DMS53 (cell line): ENCODE measurements around the gene RASAL2.
A peak's percentile ranks its signal among the peaks of the same experiment; 100 is the strongest.
"Not testable (repeated sequence)": the region's sequence is repeated elsewhere in the genome, so short reads cannot be mapped to it uniquely, and the experiment has no call there.

Source experiments
- DNase-seq: peaks from one replicate; lab custom pipeline; 2025; lab: John Stamatoyannopoulos, UW

RASAL2 gene

DNA sequence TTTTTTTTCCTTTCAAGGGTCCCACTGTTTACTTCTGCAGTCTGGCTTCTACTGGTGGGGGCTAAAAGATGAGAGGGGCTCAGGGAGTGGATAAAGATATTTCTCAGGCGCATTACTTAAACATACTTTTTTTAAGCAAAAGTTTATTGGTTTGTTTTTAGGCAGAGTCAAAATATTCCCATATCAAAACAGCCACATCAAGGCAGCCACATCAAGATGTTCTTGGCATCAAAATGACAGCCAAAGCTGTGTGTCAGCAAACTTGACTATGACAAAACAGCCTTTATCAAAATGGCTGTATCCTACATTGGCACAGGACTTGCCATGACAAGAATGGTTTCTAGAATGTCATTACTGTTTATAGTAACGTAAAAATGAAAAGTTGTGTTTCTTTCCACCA is 22.1 kb upstream of the RASAL2 start:
- DNase-seq, result no peak

- DNase-seq, result no peak
These were observed 21.6 kb upstream of the RASAL2 start for GRCh38 chr1:178072326-178072725.

DNA sequence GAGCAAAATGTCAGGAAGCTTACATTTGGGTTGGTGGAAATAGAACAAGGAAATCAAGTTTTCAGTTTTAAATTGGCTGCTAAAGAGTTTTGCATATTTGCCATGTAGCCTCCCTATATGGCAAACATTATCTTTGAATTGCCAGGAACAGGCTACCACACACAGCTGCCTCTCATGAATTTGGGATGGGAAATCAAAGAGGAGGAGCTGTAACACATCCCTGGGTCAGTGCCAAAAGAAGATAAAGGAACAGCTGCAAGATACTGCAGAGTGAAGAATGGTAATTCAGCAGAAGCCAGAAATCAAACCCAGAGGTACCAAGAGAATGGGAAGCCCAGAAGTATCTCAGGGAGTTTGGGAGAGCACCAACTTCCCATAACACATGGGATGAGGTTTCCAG is 18.6 kb upstream of the RASAL2 start:
- DNase-seq, result no peak

DNA sequence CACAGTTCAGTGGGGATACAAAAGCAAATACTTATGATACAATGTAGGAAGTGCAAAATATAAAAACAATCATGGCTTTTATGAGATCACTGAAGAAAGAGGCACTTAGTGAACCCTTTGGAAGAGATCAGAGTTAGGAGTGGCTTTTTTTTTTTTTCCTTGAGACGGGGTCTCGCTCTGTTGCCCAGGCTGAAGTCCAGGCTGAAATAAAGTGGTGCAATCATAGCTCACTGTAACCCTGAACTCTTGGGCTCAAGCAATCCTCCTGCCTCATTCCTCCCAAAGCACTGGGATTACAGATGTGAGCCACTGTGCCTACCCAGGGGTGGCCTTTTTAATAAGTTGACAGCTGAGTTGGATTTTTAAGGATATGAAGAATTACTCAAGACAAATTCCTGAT is 17.3 kb upstream of the RASAL2 start:
- no peak for DNase-seq

- DNase-seq, result no peak
These were observed 16.0 kb upstream of the RASAL2 start for GRCh38 chr1:178077917-178078316.

GRCh38 chr1:178086294-178086693 is 7.6 kb upstream of the RASAL2 start:
- no peak for DNase-seq

DNA sequence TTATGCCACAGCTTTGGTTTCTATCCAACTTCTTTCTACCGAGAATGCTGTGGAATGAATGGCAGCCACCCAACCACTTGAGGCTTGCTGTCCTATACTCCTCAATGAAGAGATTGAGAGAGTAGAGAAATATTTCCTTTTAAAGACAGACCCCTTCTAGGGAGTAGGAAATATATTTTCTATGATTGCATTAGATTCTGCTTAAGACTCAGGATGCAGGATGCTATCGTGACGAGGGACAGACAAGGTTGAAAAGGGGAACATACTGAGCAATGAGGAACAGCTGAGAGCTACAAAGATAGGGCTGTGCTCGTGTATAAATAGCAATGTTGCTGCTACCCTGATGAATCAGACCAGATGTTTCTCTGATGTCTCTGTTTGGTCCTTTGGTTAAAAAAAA is 7.1 kb upstream of the RASAL2 start:
- DNase-seq, result no peak

GRCh38 chr1:178088651-178089050 is 5.3 kb upstream of the RASAL2 start:
- no peak for DNase-seq

DNA sequence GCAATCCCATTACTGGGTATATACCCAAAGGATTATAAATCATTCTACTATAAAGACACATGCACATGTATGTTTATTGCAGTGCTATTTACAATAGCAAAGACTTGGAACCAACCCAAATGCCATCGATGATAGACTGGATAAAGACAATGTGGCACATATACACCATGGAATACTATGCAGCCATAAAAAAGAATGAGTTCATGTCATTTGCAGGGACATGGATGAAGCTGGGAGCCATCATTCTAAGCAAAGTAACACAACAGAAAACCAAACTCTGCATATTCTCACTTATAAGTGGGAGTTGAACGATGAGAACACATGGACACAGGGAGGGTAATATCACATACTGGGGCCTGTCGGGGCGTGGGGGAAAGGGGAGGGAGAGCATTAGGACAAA is 2.5 kb upstream of the RASAL2 start:
- not testable (repeated sequence) for DNase-seq

GRCh38 chr1:178091986-178092745 is 1.7 kb upstream of the RASAL2 start:
- DNase-seq, result no peak

DNA sequence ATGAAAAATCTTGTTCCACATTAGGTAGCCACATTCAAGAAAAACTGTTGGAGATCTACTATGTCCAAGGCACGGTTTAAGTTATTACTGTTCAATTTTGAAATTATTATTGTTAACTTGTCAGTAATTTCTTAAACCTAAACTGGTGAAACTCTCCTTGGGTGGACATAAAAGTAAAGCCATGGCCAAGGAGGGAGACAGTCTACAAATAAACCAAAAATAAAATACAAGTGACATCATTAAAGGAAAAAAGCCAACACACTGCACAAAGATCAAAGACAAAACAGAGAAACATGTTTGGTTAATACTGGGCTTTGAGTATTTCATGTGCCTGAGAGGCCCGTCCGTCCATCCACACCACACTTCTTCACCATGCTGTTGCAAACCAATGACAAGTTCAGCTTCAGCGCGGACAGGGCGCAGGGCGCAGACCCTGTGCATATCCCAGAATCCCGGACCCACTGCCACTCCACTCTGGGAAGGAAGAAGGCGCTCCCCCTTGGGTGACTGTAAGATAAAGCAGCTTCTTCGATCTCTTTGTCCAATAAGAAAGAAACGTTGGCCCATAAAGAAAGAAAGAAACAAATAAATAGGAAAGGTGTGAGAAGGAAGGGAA is 918 bp upstream of the RASAL2 start:
- DNase-seq, result peak; percentile 70

GRCh38 chr1:178093494-178093950 is 382 bp upstream of the RASAL2 start:
- peak; percentile 98 for DNase-seq

DNA sequence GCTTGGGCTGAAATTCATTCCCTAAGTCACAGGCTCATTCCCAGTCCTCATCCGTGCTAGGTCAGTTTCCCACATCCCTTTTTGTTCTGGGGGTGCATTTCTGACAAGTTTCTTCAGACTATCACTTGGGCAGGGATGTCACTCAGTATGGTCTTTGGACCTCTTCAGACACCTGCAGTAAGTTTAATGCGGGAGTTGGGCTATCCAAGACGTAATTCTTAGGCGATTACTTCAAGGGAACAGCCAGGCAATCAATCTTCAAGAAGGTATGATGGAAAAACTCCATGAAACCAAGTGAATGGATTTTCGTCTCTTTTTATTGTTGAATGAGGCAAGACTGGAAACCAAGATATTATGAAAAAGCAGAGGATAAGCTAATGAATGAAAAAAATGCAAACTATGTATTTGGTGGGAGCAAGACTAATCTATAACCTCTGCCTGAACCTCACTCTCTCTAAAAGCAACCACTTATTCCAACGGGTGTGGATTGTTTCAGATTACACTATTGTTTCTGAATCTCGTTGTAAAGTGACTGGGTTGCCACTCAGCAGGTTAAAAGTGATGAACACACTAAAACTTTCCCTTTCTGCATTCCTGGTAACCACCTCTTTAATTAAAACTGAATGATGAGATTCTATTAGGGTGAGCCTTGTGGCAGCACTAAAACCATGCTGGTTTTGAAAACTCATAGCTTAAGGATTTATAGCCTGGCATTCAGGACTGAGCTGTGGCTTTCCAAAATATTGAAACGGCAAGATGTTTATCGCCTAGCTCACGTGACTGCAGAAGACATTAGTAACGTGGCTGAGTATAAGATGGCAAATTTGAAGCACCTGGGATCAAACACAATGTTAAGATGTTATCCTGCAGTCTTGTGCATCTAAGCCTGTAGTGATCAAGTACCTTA is 1.1 kb downstream of the RASAL2 start:
- no peak for DNase-seq

- no peak for DNase-seq
These were observed 2.5 kb downstream of the RASAL2 start for GRCh38 chr1:178096421-178096820.

- no peak for DNase-seq
These were observed 4.4 kb downstream of the RASAL2 start for GRCh38 chr1:178098262-178098661.

DNA sequence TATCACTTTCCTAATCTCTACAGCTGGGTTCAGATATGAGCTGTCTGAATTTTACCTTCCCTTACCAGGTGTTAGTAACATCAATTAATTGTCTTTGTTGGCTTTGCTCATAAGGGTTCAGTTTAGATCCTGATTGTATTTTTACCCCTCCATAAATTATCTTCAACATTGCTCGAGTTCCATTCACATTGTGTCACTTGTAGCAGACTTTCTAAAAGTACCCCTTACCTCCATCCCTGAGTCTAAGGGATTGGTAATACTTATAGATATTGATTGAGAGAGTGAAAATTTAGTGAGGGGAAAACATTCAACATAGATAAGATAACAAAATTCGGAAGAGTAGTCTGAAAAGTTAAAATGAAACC is 7.3 kb downstream of the RASAL2 start:
- no peak for DNase-seq

- no peak for DNase-seq
These were observed 7.8 kb downstream of the RASAL2 start for GRCh38 chr1:178101654-178102053.

DNA sequence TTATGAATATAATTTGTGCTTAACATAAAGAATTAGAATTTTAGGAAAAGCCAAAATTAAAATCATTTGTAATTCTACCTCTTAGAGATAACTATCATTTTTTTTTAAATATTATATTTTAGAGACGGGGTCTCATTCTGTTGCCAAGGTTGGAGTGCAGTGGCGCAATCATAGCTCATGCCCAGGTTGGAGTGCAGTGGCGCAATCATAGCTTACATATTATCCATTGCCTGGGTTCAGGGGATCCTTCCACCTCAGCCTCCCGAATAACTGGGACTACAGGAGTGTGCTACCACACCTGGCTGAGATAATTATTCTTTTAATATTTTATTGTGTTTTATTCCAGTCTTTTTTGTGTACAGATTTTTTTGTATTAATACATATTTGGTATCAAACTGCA is 8.3 kb downstream of the RASAL2 start:
- no peak for DNase-seq

DNA sequence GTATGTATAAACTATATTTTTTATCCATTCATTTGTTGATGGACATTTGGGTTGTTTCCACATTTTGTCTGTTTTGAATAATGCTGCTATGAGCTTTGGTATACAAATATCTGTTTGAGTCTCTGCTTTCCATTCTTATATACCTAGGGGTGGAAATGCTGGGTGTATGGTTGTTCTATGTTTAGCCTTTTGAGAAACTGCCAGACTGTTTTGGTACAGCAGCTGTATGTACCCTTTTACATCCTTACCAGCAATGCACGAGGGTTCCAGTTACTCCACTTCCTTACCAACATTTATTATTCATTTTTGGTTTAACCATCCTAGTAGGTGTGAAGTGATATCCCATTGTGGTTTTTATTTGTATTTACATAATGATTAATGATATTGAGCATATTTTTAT is 13.9 kb downstream of the RASAL2 start:
- DNase-seq, result no peak

- no peak for DNase-seq
These were observed 15.6 kb downstream of the RASAL2 start for GRCh38 chr1:178109348-178110143.

DNA sequence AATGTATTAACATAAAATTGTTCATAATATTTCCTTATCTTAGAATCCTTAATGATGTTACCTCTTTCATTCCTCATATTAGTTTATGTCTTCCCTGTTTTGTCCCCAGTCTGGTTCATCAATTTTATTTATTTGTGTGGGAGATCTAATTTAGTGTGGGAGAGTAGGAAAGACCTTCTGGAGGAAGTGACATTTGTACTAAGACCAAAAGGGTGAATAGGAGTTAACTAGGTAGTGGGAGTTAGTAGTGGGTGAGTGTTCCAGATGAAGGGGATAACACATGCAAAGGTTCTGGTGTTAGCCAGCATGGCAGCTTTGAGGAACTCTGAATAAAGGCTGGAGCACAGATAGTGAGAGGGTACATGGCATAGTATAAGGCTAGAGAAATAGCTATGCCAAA is 21.4 kb downstream of the RASAL2 start:
- DNase-seq, result no peak

DNA sequence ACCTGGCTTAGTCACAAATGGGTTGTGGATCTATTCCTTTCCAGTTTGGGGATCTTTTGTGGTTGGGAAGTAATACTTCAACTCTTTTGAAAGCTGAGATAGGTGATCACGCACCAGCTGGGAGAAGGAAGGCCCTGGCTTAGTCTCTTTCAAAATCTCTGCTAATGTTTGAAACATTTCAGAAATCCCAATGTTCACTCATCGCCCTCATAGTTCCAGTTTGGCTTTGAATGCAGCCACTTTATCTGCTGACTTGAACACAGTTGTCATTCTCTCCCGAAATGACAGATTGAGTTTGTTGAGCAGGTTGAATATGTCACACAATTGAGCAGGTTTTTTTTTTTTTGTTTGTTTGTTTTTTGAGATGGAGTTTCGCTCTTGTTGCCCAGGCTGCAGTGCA is 24.6 kb downstream of the RASAL2 start:
- DNase-seq, result no peak
